GM18951 (cell line): Measurements from ENCODE around the gene ABCA6.

Experiments used
- POLR2A ChIP-seq: IDR thresholded peaks from 4 replicates; pipeline ENCODE4 v1.6.1; 2011; ENCODE audit warnings: mild to moderate bottlenecking; ENCODE audit not compliant: insufficient read length, insufficient read depth; ENCODE audit errors: extremely low read depth
- in situ Hi-C: fragments of 300-500 bp; cut with MboI; formaldehyde crosslinking; loops from one replicate; pipeline ENCODE4 v1.12.0; 2022; ENCODE audit warnings: low sequenced_read_pairs, mixed read lengths, inconsistent platforms; ENCODE audit not compliant: unreplicated experiment

The ABCA6 gene

DNA sequence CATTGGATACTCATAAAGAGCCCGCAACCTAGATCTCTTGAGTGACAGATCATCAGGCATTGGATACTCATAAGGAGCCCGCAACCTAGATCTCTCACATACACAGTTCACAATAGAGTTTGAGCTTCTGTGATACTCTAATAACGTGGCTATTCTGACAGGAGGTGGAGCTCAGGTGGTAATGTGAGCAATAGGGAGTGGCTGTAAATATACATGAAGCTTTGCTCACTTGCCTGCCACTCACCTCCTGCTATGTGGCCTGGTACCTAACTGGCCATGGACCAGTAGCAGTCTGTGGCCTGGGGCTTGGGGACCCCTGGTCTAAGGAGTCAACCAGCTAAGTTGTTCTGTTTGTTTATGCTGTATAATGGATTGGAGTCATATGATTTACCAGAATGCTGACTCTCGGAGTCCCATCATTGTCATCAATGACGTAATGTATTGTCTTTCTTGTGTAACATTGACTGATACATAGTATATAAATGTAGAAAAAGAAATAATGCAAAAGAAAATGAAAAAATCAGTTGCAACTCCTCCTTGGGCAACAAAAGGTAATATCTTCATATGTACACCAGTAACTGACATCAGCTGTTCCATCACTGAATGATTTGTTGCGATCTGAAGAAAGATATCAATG lies 98.5 kb downstream of the ABCA6 start:
- TF ChIP-seq POLR2A = no peak
- in situ Hi-C loops = no loop called here

- TF ChIP-seq POLR2A = no peak
- in situ Hi-C loops = no loop called here
Observed at GRCh38 chr17:69042308-69042707, 99.4 kb downstream of the ABCA6 start.

DNA sequence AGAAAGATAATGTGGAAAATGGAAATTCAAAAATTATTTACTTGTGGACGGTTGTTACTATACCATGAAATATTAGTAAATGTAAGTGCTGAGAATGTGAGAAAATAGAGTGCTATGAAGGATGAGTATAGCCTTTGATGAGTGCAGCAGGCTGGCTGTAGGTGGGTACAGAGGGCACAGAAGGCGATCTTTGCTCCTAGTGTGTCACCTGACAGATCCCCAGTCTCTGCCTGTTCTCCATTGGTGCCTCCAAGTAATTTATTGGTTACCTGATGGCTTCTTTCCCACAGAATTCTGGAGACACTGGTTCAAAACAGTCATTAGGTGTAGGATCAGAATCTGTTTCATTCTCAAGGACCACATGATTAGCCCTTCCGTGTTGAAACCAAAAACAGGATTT lies 109.9 kb downstream of the ABCA6 start:
- in situ Hi-C loops = no loop called here
- no peak for TF ChIP-seq POLR2A

DNA sequence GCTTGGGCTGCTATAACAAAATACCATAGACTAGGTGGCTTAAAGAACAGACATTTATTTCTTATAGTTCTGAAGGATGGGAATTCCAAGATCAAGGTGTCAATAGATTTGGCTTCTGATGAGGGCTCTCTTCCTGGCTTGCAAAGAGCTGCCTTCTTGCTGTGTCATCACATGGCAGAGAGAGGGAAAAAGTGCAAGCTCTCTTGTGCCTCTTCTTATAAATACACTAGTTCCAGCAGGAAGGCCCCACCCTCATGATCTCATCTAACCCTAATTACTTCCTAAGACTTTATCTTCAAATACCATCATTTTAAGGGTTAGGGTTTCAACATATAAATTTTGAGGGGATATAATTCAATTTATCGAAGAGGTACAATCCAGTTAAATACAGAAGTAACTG lies 111.5 kb downstream of the ABCA6 start:
- no peak for TF ChIP-seq POLR2A
- in situ Hi-C loops = no loop called here
